Measurements from ENCODE around the gene CYP2W1.
"Not testable (repeated sequence)": the region's sequence is repeated elsewhere in the genome, so short reads cannot be mapped to it uniquely, and the experiment has no call there.

CYP2W1 gene

GRCh38 chr7:957418-958220 is 25.4 kb upstream of the CYP2W1 start:
- H3K27ac ChIP-seq, result no peak overlapping the region
- TF ChIP-seq CTCF (IDR thresholded peaks at IDR 0.05; ENCODE audit: low read depth, low read length), result no peak
- peaks cover 4% of the 10 kb centered on the region for H3K27me3 ChIP-seq (ENCODE audit: insufficient read depth, low read depth, severe bottlenecking)
- H3K9me3 ChIP-seq (ENCODE audit: severe bottlenecking), result no peaks in the 10 kb centered on the region
- no peak overlapping the region for H3K4me3 ChIP-seq (ENCODE audit: low read depth, low read length)
- H3K36me3 ChIP-seq, result no peaks in the 10 kb centered on the region
- no peak for DNase-seq

- H3K27ac ChIP-seq, result no peak overlapping the region
- no peaks in the 10 kb centered on the region for H3K36me3 ChIP-seq
- H3K9me3 ChIP-seq (ENCODE audit: severe bottlenecking), result no peaks in the 10 kb centered on the region
- peaks cover 2% of the 10 kb centered on the region for H3K27me3 ChIP-seq (ENCODE audit: insufficient read depth, low read depth, severe bottlenecking)
- H3K4me3 ChIP-seq (ENCODE audit: low read depth, low read length), result no peak overlapping the region
- TF ChIP-seq CTCF (IDR thresholded peaks at IDR 0.05; ENCODE audit: low read depth, low read length), result no peak
- no peak for DNase-seq
These were observed 24.5 kb upstream of the CYP2W1 start for GRCh38 chr7:958221-959200.

- Histone ChIP-seq H3K9me3 (ENCODE audit: severe bottlenecking) (no peaks in the 10 kb centered on the region), H3K27me3 (ENCODE audit: insufficient read depth, low read depth, severe bottlenecking) (no peaks in the 10 kb centered on the region), H3K36me3 (no peaks in the 10 kb centered on the region), H3K4me3 (ENCODE audit: low read depth, low read length) (no peak overlapping the region), H3K27ac (no peak overlapping the region)
- DNase-seq, result no peak
- TF ChIP-seq CTCF (IDR thresholded peaks at IDR 0.05; ENCODE audit: low read depth, low read length), result no peak
These were observed 23.7 kb upstream of the CYP2W1 start for GRCh38 chr7:959271-959670.

- not testable (repeated sequence) for H3K9me3 ChIP-seq (ENCODE audit: severe bottlenecking); H3K27ac ChIP-seq; H3K4me3 ChIP-seq (ENCODE audit: low read depth, low read length); H3K27me3 ChIP-seq (ENCODE audit: insufficient read depth, low read depth, severe bottlenecking); DNase-seq; H3K36me3 ChIP-seq
These were observed 23.2 kb upstream of the CYP2W1 start for GRCh38 chr7:959740-960139.

GRCh38 chr7:960269-960871 is 22.6 kb upstream of the CYP2W1 start:
- DNase-seq, result no peak
- Histone ChIP-seq H3K27me3 (ENCODE audit: insufficient read depth, low read depth, severe bottlenecking) (no peaks in the 10 kb centered on the region), H3K4me3 (ENCODE audit: low read depth, low read length) (no peak overlapping the region), H3K9me3 (ENCODE audit: severe bottlenecking) (no peaks in the 10 kb centered on the region), H3K36me3 (no peaks in the 10 kb centered on the region), H3K27ac (no peak overlapping the region)
- no peak for TF ChIP-seq CTCF (IDR thresholded peaks at IDR 0.05; ENCODE audit: low read depth, low read length)

GRCh38 chr7:960972-961371 is 22.0 kb upstream of the CYP2W1 start:
- not testable (repeated sequence) for DNase-seq; H3K36me3 ChIP-seq; H3K27me3 ChIP-seq (ENCODE audit: insufficient read depth, low read depth, severe bottlenecking); H3K4me3 ChIP-seq (ENCODE audit: low read depth, low read length); H3K27ac ChIP-seq; H3K9me3 ChIP-seq (ENCODE audit: severe bottlenecking)
